Body of pancreas (tissue), 4 donors: ENCODE results near the gene TGFB2.

Experiments
- POLR2A ChIP-seq, 3 donors: fragments of 450-650 bp; IDR thresholded peaks; one replicate each; pipeline ENCODE4 v1.6.1; 2016; ENCODE audit warnings: antibody characterized with exemption in 3 of 3, mild to moderate bottlenecking in 2 of 3
- TF ChIP-seq, protein P1 (sequence below), 7 experiments: fragments of 450-650 bp in 4 of 7; fragments of 200-600 bp in 3 of 7; sonication (generic) in 3 of 7; IDR thresholded peaks; one replicate each; pipeline ENCODE4 v1.5.1; 2016 to 2019; ENCODE audit warnings: antibody characterized with exemption in 7 of 7

DNA sequence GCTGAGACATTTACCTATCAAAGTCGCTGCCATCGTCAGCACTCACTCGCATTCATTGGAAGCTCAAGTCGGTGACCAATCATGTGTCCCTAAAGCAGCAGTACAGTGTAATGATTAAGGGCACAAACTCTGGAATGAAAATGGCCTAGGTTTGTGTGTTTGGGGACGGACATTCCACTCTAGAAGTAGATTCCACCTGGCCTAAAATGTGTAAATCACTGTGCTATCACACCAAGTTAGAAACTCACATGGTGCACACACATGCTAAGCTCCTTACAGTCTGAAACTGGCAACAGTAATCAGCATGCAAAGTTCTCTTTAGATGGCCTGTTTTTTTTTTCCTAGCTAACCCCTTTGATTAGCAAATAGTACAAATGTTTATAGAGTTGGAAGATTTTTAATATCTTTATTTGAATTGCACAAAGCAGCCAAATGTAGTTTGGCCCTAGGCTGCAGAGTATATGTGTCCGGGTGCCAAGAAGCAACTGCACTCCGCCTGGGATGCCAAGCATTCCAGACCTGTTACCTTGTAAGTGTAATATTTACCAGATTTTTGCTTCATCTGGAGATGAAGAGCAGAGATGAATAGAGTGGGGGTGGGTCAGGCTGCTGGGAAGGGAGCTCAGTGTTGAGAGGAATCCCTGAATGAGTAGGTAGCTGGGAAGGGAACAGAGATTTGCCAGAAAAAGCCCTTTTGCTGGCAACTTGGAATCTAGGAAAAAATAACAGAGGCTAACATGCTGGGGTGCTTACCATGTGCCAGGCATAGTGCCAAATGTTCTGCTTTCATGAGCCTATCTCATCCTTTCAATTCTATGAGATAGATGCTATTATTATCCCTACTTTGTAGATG lies 35.2 kb downstream of the TGFB2 start:
- TF ChIP-seq, protein P1, sequence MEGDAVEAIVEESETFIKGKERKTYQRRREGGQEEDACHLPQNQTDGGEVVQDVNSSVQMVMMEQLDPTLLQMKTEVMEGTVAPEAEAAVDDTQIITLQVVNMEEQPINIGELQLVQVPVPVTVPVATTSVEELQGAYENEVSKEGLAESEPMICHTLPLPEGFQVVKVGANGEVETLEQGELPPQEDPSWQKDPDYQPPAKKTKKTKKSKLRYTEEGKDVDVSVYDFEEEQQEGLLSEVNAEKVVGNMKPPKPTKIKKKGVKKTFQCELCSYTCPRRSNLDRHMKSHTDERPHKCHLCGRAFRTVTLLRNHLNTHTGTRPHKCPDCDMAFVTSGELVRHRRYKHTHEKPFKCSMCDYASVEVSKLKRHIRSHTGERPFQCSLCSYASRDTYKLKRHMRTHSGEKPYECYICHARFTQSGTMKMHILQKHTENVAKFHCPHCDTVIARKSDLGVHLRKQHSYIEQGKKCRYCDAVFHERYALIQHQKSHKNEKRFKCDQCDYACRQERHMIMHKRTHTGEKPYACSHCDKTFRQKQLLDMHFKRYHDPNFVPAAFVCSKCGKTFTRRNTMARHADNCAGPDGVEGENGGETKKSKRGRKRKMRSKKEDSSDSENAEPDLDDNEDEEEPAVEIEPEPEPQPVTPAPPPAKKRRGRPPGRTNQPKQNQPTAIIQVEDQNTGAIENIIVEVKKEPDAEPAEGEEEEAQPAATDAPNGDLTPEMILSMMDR (IDR thresholded peaks at IDR 0.05) = no peak
- TF ChIP-seq POLR2A (IDR thresholded peaks at IDR 0.05) = no peak
